Psoas muscle (tissue), 8 donors: ENCODE results near the gene RAD9A. TPM values are rescaled to one million over a fixed set of nuclear protein-coding genes. Genes with fewer than 3 reads are reported as not detected.

Source experiments
- ATAC-seq, 4 donors: fragments of 200-7000 bp; cut with Tn5 transposase; one replicate each; pipeline ENCODE4 v1.9.1; 2020; ENCODE audit warnings: moderate library complexity in 3 of 4, mild to moderate bottlenecking in 2 of 4
- DNase-seq, 2 donors: peaks; one replicate each; pipeline ENCODE4 v3.0.0-alpha.2; 2020
- H3K27ac ChIP-seq: fragments of 200-600 bp; one replicate; pipeline ENCODE4 v1.8.0; 2022
- H3K27me3 ChIP-seq, 3 donors: fragments of 200-600 bp in 1 of 3; one replicate each; pipeline versions ENCODE4 v1.6.1 to v1.8.0; 2013 to 2022; ENCODE audit warnings: low read length in 2 of 3, mild to moderate bottlenecking in 2 of 3, moderate library complexity in 1 of 3; ENCODE audit not compliant: insufficient read depth in 3 of 3
- H3K36me3 ChIP-seq, 2 donors: fragments of 200-600 bp in 1 of 2; one replicate each; pipeline versions ENCODE4 v1.6.1 to v1.8.0; 2013 to 2022; ENCODE audit warnings: low read depth in 1 of 2, mild to moderate bottlenecking in 1 of 2, moderate library complexity in 1 of 2; ENCODE audit not compliant: insufficient read depth in 1 of 2
- H3K4me1 ChIP-seq: fragments of 200-600 bp; one replicate; pipeline ENCODE4 v1.8.0; 2022
- H3K4me3 ChIP-seq: fragments of 200-600 bp; one replicate; pipeline ENCODE4 v1.8.0; 2022; ENCODE audit warnings: mild to moderate bottlenecking
- H3K9me3 ChIP-seq: fragments of 200-600 bp; one replicate; pipeline ENCODE4 v1.8.0; 2022
- CTCF ChIP-seq: fragments of 200-600 bp; IDR thresholded peaks from one replicate; pipeline ENCODE4 v1.8.0; 2022; ENCODE audit warnings: antibody characterized with exemption
- WGBS, 3 donors: extraction: QIAGEN DNeasy Blood & Tissue Kit; methylation state at CpG; one replicate each; pipeline versions ENCODE4 v1.1.6 to v1.1.7; 2013; 5-methylcytosine and 5-hydroxymethylcytosine counted together
- intact Hi-C, 2 donors: fragments of 100-400 bp; cut with DNase I; formaldehyde crosslinking; loops; one replicate each; pipeline versions ENCODE4 v1.11.0 to v1.14.2; 2022
- polyA plus RNA-seq, 3 donors: library from polyadenylated mRNA; stranded (reverse); fragments of 200-250 nt; gene quantifications; one replicate each; pipeline ENCODE4 v1.2.3, GENCODE V29; 2013
- total RNA-seq, 4 donors: library from RNA; stranded (reverse); fragmentation: NEBNext Ultra II Directional in 2 of 4; extraction: Animal tissue kit (Norgen Biotek cat#: 25700) in 2 of 4; gene quantifications; one replicate each; pipeline versions ENCODE4 v1.2.1 to v1.2.4, GENCODE V29; 2021 to 2023
- donor health status: healthy with polysubstance abuse.
- donor health status: DM: no; HTN: no; CAD: no; lungs with moderate emphysema.
- donor health status: Bipolar disorder and iron deficiency.
- donor health status: healthy.
- donor health status: DM: yes; HTN: yes; CAD: no.
- donor health status: DM: no; HTN: no; CAD: no.
- donor health status: DM: no; HTN: no; CAD: no.
- donor health status: DM: yes; HTN: yes; CAD: no.

The RAD9A gene
- total and polyA plus RNA-seq, 7 donors = 1.8 to 12.3 (median 6.7) TPM

DNA sequence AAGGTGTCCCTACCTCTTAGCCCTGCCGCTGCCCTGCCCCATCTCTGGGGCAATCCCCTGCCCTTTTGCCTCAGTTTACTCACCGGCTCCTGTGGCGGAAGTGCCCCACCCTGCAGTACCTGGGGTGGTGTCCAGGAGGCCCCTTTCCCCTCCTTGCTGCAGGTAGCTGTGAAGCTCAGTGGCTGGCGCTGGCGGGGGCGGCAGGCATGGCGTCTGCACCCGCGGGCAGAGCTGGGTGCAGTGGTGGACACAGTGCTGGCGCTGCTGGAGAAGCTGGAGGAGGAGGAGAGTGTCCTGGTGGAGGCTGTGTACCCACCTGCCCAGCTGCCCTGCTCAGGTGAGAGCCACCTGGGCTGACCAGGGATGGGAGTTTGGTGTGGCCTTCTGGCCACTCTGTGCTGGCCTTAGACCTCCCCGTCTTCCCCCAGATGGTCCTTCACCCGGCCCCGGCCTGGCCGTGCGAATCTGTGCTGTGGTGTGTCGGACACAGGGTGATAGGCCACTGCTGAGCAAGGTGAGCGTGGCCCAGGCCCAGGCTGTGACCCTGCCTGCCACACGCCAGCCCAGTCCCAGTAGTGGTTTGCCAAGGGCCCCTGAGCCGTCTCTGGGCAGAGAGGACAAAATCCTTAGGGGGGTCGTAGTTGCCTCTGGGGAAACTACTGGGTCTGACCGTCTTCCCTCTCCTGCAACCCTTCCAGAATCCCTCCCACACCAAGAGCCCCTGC, 27.7 kb downstream of the RAD9A start:
- no peak for TF ChIP-seq CTCF
- no peaks in the 10 kb centered on the region for H3K27me3 ChIP-seq
- no peaks in the 10 kb centered on the region for H3K9me3 ChIP-seq
- peak overlapping the region; percentile 68 for H3K4me3 ChIP-seq
- peaks cover 47% of the 10 kb centered on the region for H3K4me1 ChIP-seq
- ATAC-seq (no peak), DNase-seq (no peak)
- 42 to 56% (median 49%) methylated on average over 21 of the region's 21 CpGs for WGBS, 3 donors
- intact Hi-C loops = loop anchor here in 1 of 2 donors (2.0 kb wide), 1 partner anchor 17 kb away; no protein-coding TSS in a partner anchor
- H3K36me3 ChIP-seq = no peaks in the 10 kb centered on the region
- peak overlapping the region; percentile 95 for H3K27ac ChIP-seq

DNA sequence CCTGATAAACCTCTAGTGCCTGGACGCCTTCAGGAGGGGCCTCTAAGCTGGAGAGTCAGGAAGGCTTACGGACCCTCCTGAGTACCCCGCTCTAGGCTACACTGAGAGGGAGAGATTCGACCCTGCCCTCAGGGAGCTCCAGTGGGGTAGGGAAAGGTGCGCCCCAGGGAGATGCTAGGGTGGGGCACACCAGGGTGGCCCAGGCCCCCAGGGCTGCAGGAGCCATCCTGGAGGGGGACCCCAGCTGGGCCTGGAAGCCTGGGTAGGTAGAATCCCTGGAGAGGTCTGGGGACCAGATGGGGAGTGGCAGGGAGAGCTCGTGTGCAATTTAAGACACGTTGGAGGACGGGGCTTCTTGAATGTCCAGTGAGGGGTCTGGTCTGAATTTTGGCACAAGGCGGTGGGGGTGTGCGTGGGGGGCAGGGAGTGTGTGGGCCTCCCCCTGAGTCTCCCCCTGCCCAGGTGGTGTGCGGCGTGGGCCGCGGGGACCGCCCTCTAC, 28.4 kb downstream of the RAD9A start:
- no peaks in the 10 kb centered on the region for H3K27me3 ChIP-seq
- H3K4me3 ChIP-seq = peak overlapping the region; percentile 68
- ATAC-seq = no peak
- 25 to 42% (median 26%) methylated on average over 10 to 15 of the region's 15 CpGs for WGBS, 3 donors
- DNase-seq = no peak
- TF ChIP-seq CTCF = no peak
- intact Hi-C loops = no loop called here
- H3K27ac ChIP-seq = peak overlapping the region; percentile 95
- H3K36me3 ChIP-seq = no peaks in the 10 kb centered on the region
- H3K4me1 ChIP-seq = peaks cover 47% of the 10 kb centered on the region
- no peaks in the 10 kb centered on the region for H3K9me3 ChIP-seq

DNA sequence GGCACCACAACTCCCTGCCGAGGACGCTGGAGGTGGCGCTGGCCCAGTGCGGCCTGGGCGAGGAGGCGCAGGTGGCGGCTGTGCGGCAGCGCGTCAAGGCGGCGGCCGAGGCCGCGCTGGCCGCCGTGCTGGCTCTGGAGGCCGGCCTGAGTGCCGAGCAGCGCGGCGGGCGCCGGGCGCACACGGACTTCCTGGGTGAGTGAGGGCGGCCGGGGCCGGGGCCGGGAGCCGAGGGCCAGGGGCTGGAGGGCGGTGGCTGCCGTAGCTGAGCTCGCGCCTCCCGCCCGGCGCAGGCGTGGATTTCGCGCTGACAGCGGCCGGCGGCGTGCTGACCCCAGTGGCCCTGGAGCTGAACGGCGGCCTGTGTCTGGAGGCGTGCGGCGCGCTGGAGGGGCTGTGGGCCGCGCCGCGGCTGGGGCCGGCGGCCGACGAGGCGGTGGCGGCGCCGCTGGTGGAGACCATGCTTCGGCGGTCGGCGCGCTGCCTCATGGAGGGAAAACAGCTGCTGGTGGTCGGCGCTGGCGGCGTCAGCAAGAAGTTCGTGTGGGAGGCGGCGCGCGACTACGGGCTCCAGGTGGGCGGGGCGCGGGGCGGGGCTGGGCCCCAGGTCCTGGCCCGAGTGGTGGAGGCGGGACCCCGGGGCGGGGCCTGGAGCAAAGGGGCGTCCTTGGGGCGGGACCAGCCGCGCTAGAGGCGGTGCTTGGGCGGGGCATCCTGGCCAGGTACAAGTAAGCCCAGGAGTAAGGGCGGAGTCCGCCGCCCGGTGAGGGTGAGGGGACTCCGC, 29.1 kb downstream of the RAD9A start:
- H3K27me3 ChIP-seq = no peaks in the 10 kb centered on the region
- intact Hi-C loops = no loop called here
- H3K4me1 ChIP-seq = peaks cover 46% of the 10 kb centered on the region
- H3K4me3 ChIP-seq = peak overlapping the region; percentile 68
- WGBS, 3 donors = 1 to 3% (median 1%) methylated on average over 52 to 97 of the region's 97 CpGs
- H3K27ac ChIP-seq = peak overlapping the region; percentile 95
- DNase-seq = peak; percentile 97 to 98
- H3K36me3 ChIP-seq = no peaks in the 10 kb centered on the region
- no peak for TF ChIP-seq CTCF
- H3K9me3 ChIP-seq = no peaks in the 10 kb centered on the region
- ATAC-seq = peak; percentile 85 to 90 (median 86)

DNA sequence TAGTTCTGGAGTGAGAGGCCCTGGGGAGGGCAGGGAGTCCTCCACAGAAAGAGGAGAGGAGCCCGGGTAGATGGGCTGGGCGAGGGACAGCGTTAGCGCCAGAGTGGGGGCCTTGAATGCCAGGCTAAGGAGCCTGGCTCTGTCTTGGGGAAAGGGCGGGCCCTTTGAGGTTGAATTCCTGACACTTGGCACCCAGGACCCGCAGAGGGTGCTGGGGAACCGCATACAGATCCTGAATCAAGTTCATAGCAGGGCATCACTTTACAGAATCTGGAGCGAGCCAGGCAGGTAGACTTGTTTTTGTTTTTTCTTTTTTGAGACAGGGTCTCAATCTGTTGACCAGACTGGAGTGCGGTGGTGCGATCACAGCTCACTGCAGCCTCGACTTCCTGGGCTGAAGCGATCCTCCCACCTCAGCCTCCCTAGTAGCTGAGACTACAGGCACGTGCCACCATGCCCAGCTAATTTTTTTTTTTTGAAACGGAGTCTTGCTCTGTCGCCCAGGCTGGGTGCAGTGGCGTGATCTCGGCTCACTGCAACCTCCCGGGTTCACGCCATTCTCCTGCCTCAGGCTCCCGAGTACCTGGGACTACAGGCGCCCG, 29.7 kb downstream of the RAD9A start:
- DNase-seq = no peak
- TF ChIP-seq CTCF = no peak
- Histone ChIP-seq H3K27me3 (no peaks in the 10 kb centered on the region), H3K4me1 (peaks cover 39% of the 10 kb centered on the region), H3K9me3 (no peaks in the 10 kb centered on the region), H3K27ac (peak overlapping the region; percentile 95), H3K4me3 (peak overlapping the region; percentile 68), H3K36me3 (no peaks in the 10 kb centered on the region)
- intact Hi-C loops = no loop called here
- WGBS, 3 donors = 80 to 84% (median 82%) methylated on average over 22 of the region's 22 CpGs
- ATAC-seq = no peak
